ENCODE measurements around the gene CRYBB1. TPM values are rescaled to one million over a fixed set of nuclear protein-coding genes. Genes with fewer than 3 reads are reported as not detected.

CRYBB1 gene
- total RNA-seq, 1 experiment from 2014 or later = not detected

- intact Hi-C loops (cut with micrococcal nuclease; ENCODE audit: unreplicated experiment) (no loop called here), in situ Hi-C loops (cut with HindIII; ENCODE audit: low pct_unique_long_range_greater_than_20kb, low sequenced_read_pairs) (no loop called here)
- H3K27ac ChIP-seq (ENCODE audit: low read length) = no peak overlapping the region
- DNase-seq (ENCODE audit: low read depth, low spot score) (no peak), ATAC-seq (no peak)
- H3K4me3 ChIP-seq (ENCODE audit: low read depth in 2 of 2, low read length in 2 of 2) = no peak overlapping the region
- no peaks in the 10 kb centered on the region for H3K27me3 ChIP-seq (ENCODE audit: control insufficient read depth, insufficient read depth, low read length)
- CTCF ChIA-PET = no interaction called here
- TF ChIP-seq TCF7L2 (IDR thresholded peaks at IDR 0.05; ENCODE audit: low read depth, low read length) = no peak
- TF ChIP-seq SIN3A (IDR thresholded peaks at IDR 0.05; ENCODE audit: borderline replicate concordance, insufficient read depth, low read depth, low read length) = no peak
- TF ChIP-seq REST (IDR thresholded peaks at IDR 0.05; ENCODE audit: insufficient read depth in 1 of 2, low read depth in 2 of 2, low read length in 1 of 2) = no peak
- no peak for TF ChIP-seq CTCF (IDR thresholded peaks at IDR 0.05)
- no peak for TF ChIP-seq POLR2AphosphoS5 (IDR thresholded peaks at IDR 0.05; ENCODE audit: low read depth, low read length)
- no peaks in the 10 kb centered on the region for H3K36me3 ChIP-seq (ENCODE audit: control insufficient read depth, insufficient read depth, low read length)
- no peaks in the 10 kb centered on the region for H3K4me1 ChIP-seq (ENCODE audit: control insufficient read depth, insufficient read depth, low read length)
- POLR2A ChIA-PET = no interaction called here
- no peaks in the 10 kb centered on the region for H3K9me3 ChIP-seq (ENCODE audit: control insufficient read depth, insufficient read depth, low read depth, low read length)
- BruUV-seq (replicated peaks) = no TSS peak
Observed at GRCh38 chr22:26604368-26604767, 13.5 kb downstream of the CRYBB1 start.

GRCh38 chr22:26602127-26602526 is 15.7 kb downstream of the CRYBB1 start:
- in situ Hi-C loops (cut with HindIII; ENCODE audit: low pct_unique_long_range_greater_than_20kb, low sequenced_read_pairs) = no loop called here
- H3K36me3 ChIP-seq (ENCODE audit: control insufficient read depth, insufficient read depth, low read length) = no peaks in the 10 kb centered on the region
- no TSS peak for BruUV-seq (replicated peaks)
- H3K27me3 ChIP-seq (ENCODE audit: control insufficient read depth, insufficient read depth, low read length) = no peaks in the 10 kb centered on the region; the same call in 1 of the 2 replicates
- TF ChIP-seq REST (IDR thresholded peaks at IDR 0.05; ENCODE audit: insufficient read depth in 1 of 2, low read depth in 2 of 2, low read length in 1 of 2) (no peak), CTCF (IDR thresholded peaks at IDR 0.05) (no peak), SIN3A (IDR thresholded peaks at IDR 0.05; ENCODE audit: borderline replicate concordance, insufficient read depth, low read depth, low read length) (no peak), POLR2AphosphoS5 (IDR thresholded peaks at IDR 0.05; ENCODE audit: low read depth, low read length) (no peak), TCF7L2 (IDR thresholded peaks at IDR 0.05; ENCODE audit: low read depth, low read length) (no peak)
- POLR2A ChIA-PET = interaction anchor here (0.7 kb wide), 1 partner anchor 1271 kb away, joined by 6 read pairs; no protein-coding TSS in a partner anchor
- H3K9me3 ChIP-seq (ENCODE audit: control insufficient read depth, insufficient read depth, low read depth, low read length) = no peaks in the 10 kb centered on the region
- H3K27ac ChIP-seq (ENCODE audit: low read length) = no peak overlapping the region
- DNase-seq (ENCODE audit: low read depth, low spot score) (no peak), ATAC-seq (no peak)
- no peak overlapping the region for H3K4me3 ChIP-seq (ENCODE audit: low read depth in 2 of 2, low read length in 2 of 2)
- H3K4me1 ChIP-seq (ENCODE audit: control insufficient read depth, insufficient read depth, low read length) = no peaks in the 10 kb centered on the region
- intact Hi-C loops (cut with micrococcal nuclease; ENCODE audit: unreplicated experiment) = no loop called here
- CTCF ChIA-PET = no interaction called here

All from Panc1 (cell line).